GM18505 (cell line): Measurements from ENCODE around the gene SECTM1.
A peak's percentile ranks its signal among the peaks of the same experiment; 100 is the strongest.

Experiments used
- ATAC-seq: cut with Tn5 transposase; IDR thresholded peaks from one replicate; pipeline ENCODE4 v1.9.1; 2021; ENCODE audit not compliant: unreplicated experiment
- POLR2A ChIP-seq: IDR thresholded peaks from 4 replicates; pipeline ENCODE4 v1.6.1; 2011; ENCODE audit warnings: borderline replicate concordance; ENCODE audit not compliant: insufficient read depth, insufficient read length; ENCODE audit errors: extremely low read depth

Gene SECTM1

GRCh38 chr17:82278786-82279391 is 54.7 kb downstream of the SECTM1 start:
- ATAC-seq = no peak
- TF ChIP-seq POLR2A = no peak

GRCh38 chr17:82278308-82278707 is 55.3 kb downstream of the SECTM1 start:
- TF ChIP-seq POLR2A = no peak
- ATAC-seq = no peak

DNA sequence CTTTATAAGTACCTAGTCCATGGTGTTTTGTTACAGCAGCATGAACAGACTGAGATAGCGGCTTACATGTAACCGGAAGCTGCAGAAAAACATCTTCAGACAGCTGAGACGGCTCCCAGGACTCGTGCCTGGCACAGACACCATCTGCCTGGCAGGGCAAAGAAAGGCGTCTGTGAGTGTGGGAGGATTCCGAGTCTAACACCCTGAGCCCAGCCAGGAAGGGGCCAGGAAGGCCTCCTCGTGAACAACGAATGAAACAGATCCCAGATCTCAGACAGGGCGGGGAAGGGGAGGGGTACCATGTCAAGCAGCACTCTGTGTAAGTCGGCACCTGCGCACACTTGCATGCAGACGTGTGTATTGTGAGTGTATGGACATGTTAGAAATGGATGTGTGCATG is 55.7 kb downstream of the SECTM1 start:
- no peak for TF ChIP-seq POLR2A
- ATAC-seq = no peak

- ATAC-seq = no peak
- no peak for TF ChIP-seq POLR2A
These were observed 56.6 kb downstream of the SECTM1 start for GRCh38 chr17:82276938-82277337.

GRCh38 chr17:82275326-82275725 is 58.2 kb downstream of the SECTM1 start:
- TF ChIP-seq POLR2A = no peak
- no peak for ATAC-seq

DNA sequence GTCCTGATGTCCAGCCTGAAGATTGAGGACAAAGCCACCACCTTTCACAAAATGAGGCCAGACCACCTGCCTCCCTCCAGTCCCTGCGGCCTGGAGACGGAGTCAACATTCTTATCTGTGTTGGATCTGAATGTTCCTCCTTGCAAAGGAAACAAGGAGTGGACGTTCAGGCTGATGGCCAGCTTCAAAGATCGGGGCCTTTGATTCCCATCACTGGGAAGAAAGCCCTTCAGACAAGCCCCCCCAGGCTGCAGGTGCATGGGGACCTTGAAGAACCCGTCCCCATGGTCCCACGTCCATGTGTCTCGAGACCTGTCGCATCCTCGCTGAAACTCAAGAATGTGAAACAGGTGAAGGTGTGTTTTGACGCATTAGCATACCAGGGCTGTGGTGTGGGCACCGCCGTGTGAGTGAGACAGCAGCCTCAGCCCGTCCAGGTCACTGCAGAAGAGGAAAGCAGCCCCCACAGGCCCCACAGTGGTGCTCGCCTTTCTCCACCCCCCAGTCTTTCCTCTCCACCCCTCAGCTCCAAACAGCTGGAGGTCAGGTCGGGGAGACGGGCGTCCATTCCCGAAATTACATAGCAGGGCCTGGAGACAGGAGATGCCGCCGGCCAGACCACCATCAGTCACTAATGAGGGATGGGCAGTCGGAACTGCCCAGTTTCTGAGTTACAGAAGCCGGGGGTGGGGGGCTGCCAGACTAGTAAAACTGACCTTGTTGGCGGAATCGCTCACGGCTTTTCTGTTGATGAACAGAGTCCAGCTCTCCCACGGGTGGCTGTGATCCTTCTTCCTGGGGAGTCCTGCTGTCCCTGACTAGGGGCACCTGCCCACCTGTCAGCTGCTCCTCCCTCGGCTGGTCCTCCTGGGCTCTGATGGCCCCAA is 59.2 kb downstream of the SECTM1 start:
- no peak for ATAC-seq
- TF ChIP-seq POLR2A = no peak

GRCh38 chr17:82273327-82274133 is 60.0 kb downstream of the SECTM1 start, which contains the start of gene CSNK1D:
TSS of gene CSNK1D (minus strand) at chr17:82273700. CDS start at chr17:82273381, 319 bp downstream.
- TF ChIP-seq POLR2A = peak; percentile 80
- ATAC-seq = peak; percentile 76

DNA sequence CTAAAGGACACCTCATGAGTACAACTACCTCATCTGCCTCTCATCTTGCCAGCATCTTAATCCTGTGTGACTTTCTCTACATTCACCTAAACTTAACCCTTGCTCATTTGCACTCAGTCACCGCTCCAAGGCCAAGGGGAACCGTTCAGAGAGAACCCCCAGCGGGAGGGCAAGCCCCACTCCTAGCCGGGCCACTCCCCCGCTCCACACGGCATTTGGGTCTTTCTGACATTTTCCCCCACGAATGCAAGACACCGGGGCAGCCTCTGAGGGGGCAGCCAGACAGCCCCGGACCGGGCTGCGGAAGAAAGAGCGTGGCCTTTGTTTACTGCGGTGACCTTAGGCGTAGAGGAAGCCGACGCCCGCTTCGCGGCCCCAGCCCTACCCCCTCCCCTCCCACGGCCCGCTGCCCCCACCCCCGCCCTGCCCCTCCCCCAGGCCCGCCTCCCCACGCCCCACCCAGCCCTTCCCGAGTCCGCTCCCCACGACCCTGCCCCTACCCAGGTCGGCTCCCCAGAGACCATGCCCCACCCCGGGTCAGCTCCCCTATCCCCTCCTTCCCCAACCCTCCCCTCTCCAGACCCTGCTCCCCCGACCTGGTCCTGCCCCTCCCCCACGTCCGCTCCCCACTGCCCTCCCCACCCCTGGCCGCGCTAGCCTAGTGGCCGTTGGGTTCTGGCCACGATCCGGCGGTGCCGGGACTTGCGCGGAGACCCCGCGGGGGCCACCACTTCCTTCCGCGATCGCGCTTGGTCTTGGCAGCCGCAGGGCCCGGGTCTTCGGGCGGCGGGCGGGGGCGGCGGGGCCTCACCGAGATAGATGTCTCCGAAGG is 60.9 kb downstream of the SECTM1 start:
- no peak for ATAC-seq
- no peak for TF ChIP-seq POLR2A

DNA sequence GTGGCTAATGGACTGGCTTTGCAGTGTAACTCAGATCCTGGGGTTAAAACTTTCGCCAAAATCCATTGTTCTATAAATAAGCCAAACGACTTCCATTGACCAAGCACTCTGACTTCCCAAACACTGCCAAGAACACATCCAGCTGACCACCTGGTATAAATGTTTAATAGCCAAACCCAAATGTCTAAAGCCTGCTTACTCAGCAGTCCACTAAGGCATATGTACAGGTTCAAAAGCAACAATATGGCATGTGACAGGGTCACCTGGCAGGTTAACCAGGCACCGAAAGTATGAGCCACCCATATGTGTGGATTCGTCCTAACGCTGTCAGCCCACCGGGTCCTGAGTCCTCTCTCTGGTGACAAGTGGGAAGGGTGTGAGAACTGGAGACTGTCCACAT is 62.2 kb downstream of the SECTM1 start:
- no peak for TF ChIP-seq POLR2A
- no peak for ATAC-seq
